ENCODE data around the gene TMEM127. TPM values are rescaled to one million over a fixed set of nuclear protein-coding genes. Genes with fewer than 3 reads are reported as not detected.
"Not testable (repeated sequence)": the region's sequence is repeated elsewhere in the genome, so short reads cannot be mapped to it uniquely, and the experiment has no call there.

TMEM127 gene
- total and polyA plus RNA-seq, 3 donors from 2014 or later, result 25.0 to 32.1 (median 29.2) TPM

- H3K36me3 ChIP-seq (ENCODE audit: low read depth, missing control alignments), result no peaks in the 10 kb centered on the region
- no peak for TF ChIP-seq CTCF (IDR thresholded peaks at IDR 0.05)
- TF ChIP-seq POLR2A (IDR thresholded peaks at IDR 0.05), result no peak
- no peak overlapping the region for H3K4me3 ChIP-seq
- H3K27me3 ChIP-seq, result no peaks in the 10 kb centered on the region
- no peak for DNase-seq
- H3K4me1 ChIP-seq, result peaks cover 49% of the 10 kb centered on the region
- intact Hi-C loops (cut with DNase I; ENCODE audit: low total_unique reads), result no loop called here
- 63 to 68% methylated on average over 3 to 6 of the region's 6 CpGs for WGBS, 2 donors
- peak overlapping the region; percentile 47 to 70 for H3K27ac ChIP-seq
- no peaks in the 10 kb centered on the region for H3K9me3 ChIP-seq
Measured at GRCh38 chr2:96261328-96262003, 4.3 kb downstream of the TMEM127 start.

DNA sequence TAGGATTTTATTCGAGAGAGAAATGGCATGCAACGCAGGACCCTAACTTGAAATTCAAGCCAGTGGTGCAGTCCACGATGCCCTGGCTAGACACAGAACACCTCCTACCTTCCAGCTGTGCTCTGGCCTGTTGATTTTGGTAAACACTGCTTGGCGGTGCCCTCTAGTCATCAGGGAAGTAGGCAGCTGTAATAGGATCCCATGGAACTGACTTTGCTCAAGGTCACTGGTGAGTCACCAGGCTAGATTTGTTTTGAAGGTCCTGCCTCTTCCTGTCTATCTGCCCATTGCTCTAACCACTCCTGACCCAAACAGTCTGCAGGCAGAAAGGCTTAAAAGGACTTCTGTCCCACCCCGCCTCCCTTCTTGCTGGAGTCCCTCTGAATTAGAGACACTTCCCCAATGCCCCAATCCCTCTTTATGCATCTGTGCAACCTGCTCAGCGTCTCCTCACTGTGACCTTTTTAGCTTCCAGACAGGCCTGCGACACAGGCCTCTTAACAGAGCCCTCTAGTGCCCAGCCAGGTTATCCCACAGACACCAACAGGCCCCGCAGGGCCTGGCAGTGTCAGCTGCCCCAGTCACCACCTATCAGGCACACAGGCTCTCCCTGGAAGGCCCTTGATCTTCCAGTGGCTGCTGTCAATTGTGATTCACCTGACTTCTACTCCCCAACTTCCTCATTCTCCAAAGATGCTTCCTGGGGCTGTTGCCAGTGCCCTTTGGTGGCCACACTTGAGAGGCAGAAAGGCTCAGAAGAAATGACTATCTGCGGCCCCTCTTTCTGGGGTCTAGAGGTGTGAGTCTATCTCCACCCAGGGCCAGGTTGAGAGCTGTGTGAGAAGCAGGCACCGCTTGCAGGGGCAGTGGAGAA is 5.2 kb downstream of the TMEM127 start:
- Histone ChIP-seq H3K36me3 (ENCODE audit: low read depth, missing control alignments) (no peaks in the 10 kb centered on the region), H3K4me1 (peaks cover 49% of the 10 kb centered on the region), H3K27ac (peak overlapping the region; percentile 47 to 70), H3K9me3 (no peaks in the 10 kb centered on the region), H3K4me3 (no peak overlapping the region), H3K27me3 (no peaks in the 10 kb centered on the region)
- peak; percentile 72 for DNase-seq
- TF ChIP-seq CTCF (IDR thresholded peaks at IDR 0.05) (peak in 2 of 3 experiments; percentile 8), POLR2A (IDR thresholded peaks at IDR 0.05) (no peak)
- WGBS, 2 donors, result 40% methylated on average over 10 of the region's 10 CpGs
- intact Hi-C loops (cut with DNase I; ENCODE audit: low total_unique reads), result no loop called here

DNA sequence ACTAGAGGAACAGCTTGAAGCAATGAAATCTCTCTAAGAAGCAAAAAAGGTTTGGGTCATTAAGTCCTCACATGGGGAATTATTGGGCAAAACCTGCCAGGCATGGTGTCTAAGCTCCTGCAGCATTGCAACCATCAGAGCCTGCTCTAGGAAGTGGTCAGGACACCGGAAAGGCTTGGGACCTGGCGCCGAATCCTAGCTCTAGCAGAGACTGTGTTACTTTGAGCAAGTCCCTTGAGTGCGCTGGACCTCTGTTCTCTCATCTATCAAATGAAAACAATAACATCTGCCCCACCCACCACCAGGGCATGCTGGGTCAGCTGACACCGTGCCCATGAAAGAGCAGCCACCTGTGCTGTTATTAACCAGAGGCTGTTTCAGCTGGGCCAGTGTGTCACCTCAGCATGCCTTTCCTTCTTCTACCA is 6.3 kb downstream of the TMEM127 start:
- intact Hi-C loops (cut with DNase I; ENCODE audit: low total_unique reads), result no loop called here
- Histone ChIP-seq H3K4me3 (no peak overlapping the region), H3K36me3 (ENCODE audit: low read depth, missing control alignments) (no peaks in the 10 kb centered on the region), H3K9me3 (no peaks in the 10 kb centered on the region), H3K27ac (peak overlapping the region; percentile 47 to 70), H3K27me3 (no peaks in the 10 kb centered on the region), H3K4me1 (peaks cover 46% of the 10 kb centered on the region)
- WGBS, 2 donors, result 70 to 81% methylated on average over 4 to 5 of the region's 5 CpGs
- no peak for DNase-seq
- no peak for TF ChIP-seq POLR2A (IDR thresholded peaks at IDR 0.05)
- no peak for TF ChIP-seq CTCF (IDR thresholded peaks at IDR 0.05)

- no peak for DNase-seq
- Histone ChIP-seq H3K4me3 (no peak overlapping the region), H3K4me1 (peaks cover 35% of the 10 kb centered on the region), H3K36me3 (ENCODE audit: low read depth, missing control alignments) (no peaks in the 10 kb centered on the region), H3K27ac (peak overlapping the region in 1 of 2 donors; percentile 70), H3K27me3 (no peaks in the 10 kb centered on the region), H3K9me3 (no peaks in the 10 kb centered on the region)
- intact Hi-C loops (cut with DNase I; ENCODE audit: low total_unique reads), result no loop called here
- WGBS, 2 donors, result 73 to 82% methylated on average over 4 to 7 of the region's 7 CpGs
- TF ChIP-seq CTCF (IDR thresholded peaks at IDR 0.05), result no peak
Measured at GRCh38 chr2:96258166-96259022, 7.4 kb downstream of the TMEM127 start.

GRCh38 chr2:96257744-96258143 is 8.1 kb downstream of the TMEM127 start:
- DNase-seq; H3K27me3 ChIP-seq; H3K4me3 ChIP-seq; H3K27ac ChIP-seq; H3K9me3 ChIP-seq; intact Hi-C loops (cut with DNase I; ENCODE audit: low total_unique reads); H3K36me3 ChIP-seq (ENCODE audit: low read depth, missing control alignments): not testable (repeated sequence)
- WGBS, 2 donors, result 69 to 92% methylated on average over 3 of the region's 3 CpGs
- H3K4me1 ChIP-seq, result peaks cover 35% of the 10 kb centered on the region
